ENCODE measurements around the gene TPCN2. TPM values are rescaled to one million over a fixed set of nuclear protein-coding genes. Genes with fewer than 3 reads are reported as not detected.

Gene TPCN2
- polyA plus RNA-seq, 3 donors, result 12.1 to 14.2 (median 13.6) TPM

DNA sequence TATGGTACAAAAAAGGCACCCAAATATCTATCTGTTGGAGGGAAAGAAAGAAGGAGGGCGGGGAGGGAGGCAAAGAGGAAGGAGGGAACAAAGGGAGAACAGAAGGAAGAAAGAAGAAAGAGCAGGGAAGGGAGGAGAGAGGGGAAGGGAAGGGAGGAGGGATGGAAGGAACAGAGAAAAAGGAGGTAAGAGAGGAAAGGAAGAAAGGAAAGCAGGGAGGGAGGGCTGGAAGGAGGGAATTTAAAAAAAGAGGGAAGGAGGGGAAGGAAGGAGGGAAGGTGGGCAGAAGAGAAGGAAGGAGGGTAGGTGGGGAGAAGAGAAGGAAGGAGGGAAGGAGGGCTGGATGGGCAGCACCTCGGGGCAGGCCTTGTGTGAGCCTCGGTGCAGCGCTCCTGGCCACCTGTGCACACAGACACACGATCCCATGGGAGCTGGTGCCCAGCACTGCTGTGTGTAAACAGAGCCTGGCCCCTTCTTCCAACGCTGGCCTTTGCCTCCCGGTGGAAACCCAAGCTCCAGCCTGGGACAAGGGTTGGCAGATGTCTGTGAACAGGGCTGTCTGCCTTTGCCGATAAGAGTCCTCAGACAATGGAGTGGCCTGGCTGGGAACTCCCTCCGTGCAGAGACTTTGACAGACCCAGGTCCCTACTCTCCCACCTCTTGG is 130.2 kb downstream of the TPCN2 start:
- no peak for DNase-seq (ENCODE audit: low read depth in 3 of 3, low spot score in 2 of 3)

DNA sequence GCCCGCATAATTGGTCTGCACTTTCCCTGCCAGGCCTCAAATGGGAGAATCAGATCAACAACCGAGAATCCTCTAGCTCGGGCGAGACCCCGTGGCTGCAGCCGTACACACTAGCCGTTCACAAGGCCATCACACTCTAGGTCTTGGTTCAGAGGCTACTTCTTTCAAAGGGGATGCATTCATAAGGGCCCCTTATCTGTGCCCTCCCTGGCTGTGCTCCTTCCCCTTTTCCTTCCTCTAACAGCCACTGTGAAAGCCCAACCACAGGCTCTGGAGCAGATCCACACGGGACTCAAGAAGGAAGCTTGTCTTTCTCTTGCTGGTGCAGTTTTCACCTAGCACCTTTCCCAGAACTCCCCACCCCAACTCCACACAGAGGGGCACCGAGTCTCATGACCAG is 131.5 kb downstream of the TPCN2 start:
- DNase-seq (ENCODE audit: low read depth in 3 of 3, low spot score in 2 of 3), result no peak

DNA sequence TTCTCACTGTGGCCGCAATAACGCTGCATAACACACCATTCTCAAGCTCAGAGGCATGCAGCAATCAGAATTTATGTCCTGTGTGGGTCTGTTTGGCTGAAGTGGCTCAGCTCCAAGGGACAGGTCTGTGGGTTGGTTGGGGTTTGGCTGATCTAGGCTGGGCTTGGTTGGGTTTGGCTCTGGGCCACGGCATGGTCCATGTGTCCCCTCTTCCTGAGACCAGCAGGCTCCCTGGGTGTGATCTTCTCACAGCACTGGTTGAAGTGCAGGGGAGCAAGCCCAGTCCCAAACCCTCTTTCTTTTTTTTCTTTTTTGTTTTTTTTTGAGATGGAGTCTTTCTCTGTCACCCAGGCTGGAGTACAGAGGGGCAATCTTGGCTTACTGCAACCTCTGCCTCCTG is 132.0 kb downstream of the TPCN2 start:
- DNase-seq (ENCODE audit: low read depth in 3 of 3, low spot score in 2 of 3), result no peak

DNA sequence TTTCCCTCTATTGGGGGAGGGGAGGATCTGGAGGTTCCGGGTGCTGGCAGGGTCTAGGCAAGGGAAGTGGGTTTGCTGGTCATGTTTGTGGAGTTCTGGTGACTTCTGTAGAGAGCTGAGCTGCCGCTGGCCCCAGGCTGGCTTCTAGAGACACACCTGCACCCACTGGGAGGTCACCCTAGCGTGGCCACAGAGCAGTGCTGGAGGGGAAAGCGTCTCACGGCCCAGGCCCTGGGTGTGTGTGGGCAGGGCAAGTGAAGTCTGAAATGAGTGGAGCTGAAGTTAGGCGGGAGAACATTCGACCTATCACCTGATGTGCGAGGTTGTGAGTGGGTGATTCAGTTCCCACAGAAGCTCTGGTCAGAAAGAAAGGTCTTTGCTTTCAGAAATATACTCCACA is 134.9 kb downstream of the TPCN2 start:
- no peak for DNase-seq (ENCODE audit: low read depth in 3 of 3, low spot score in 2 of 3)

Other genes with a start within 250 kb of the TPCN2 start
- gene CPT1A, start 207.0 kb upstream of the TPCN2 start, polyA plus RNA-seq (ENCODE audit: insufficient read length in 3 of 3), result 10 to 100 TPM; 34.9 to 39.6 (median 35.0) TPM
- gene MRPL21, start 145.1 kb upstream of the TPCN2 start, polyA plus RNA-seq (ENCODE audit: insufficient read length in 3 of 3), result 10 to 100 TPM; 60.9 to 81.6 (median 69.6) TPM
- 10 to 100 TPM; 12.3 to 15.7 (median 12.4) TPM for gene IGHMBP2, start 145.0 kb upstream of the TPCN2 start, polyA plus RNA-seq (ENCODE audit: insufficient read length in 3 of 3)
- gene MRGPRD, start 67.9 kb upstream of the TPCN2 start, polyA plus RNA-seq (ENCODE audit: insufficient read length in 3 of 3), result not detected
- gene MRGPRF, start 35.7 kb upstream of the TPCN2 start, polyA plus RNA-seq (ENCODE audit: insufficient read length in 3 of 3), result 10 to 100 TPM; 20.9 to 24.6 (median 22.7) TPM
- gene SMIM38, start 107.0 kb downstream of the TPCN2 start, polyA plus RNA-seq (ENCODE audit: insufficient read length in 3 of 3), result under 1 TPM; 0.41 to 0.54 (median 0.43) TPM
- 1 to 10 TPM; 4.5 to 5.6 (median 4.8) TPM for gene MYEOV, start 245.2 kb downstream of the TPCN2 start, polyA plus RNA-seq (ENCODE audit: insufficient read length in 3 of 3)